Measurements from ENCODE around the gene ARL5C. TPM values are rescaled to one million over a fixed set of nuclear protein-coding genes. Genes with fewer than 3 reads are reported as not detected.
A peak's percentile ranks its signal among the peaks of the same experiment; 100 is the strongest.

The ARL5C gene
- polyA plus RNA-seq (ENCODE audit: insufficient read length in 4 of 4), result under 1 TPM in 3 of 4 donors, not detected in 1; 0.18 to 0.22 (median 0.19) TPM

GRCh38 chr17:39165841-39166349 is at the start of gene ARL5C:
Gene ARL5C (minus strand): TSS chr17:39166161. CDS start chr17:39165760, 401 bp downstream.
- no peak for DNase-seq (ENCODE audit: low read depth in 4 of 4, low spot score in 2 of 4)

DNA sequence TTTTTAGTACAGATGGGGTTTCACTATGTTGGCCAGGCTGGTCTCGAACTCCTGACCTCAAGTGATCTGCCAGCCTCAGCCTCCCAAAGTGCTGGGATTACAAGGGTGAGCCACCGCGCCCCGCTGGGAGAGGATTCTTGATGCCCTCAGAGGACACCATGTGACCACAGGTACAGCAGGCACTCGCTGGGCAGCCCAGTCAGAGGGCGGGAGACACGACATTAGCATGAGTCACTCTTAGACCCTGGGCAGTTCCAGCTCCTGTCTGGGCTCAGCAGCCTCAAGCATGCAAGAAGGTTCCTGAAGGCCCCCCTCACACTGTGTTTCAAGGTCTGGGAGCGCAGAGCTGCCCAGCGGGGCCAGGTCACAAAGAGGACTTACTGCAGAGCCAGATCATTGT is 47.9 kb upstream of the ARL5C start:
- no peak for DNase-seq (ENCODE audit: low read depth in 4 of 4, low spot score in 2 of 4)

GRCh38 chr17:39212841-39213480 is 47.0 kb upstream of the ARL5C start:
- no peak for DNase-seq (ENCODE audit: low read depth in 4 of 4, low spot score in 2 of 4)

GRCh38 chr17:39212195-39212810 is 46.3 kb upstream of the ARL5C start:
- DNase-seq (ENCODE audit: low read depth in 4 of 4, low spot score in 2 of 4), result no peak

DNA sequence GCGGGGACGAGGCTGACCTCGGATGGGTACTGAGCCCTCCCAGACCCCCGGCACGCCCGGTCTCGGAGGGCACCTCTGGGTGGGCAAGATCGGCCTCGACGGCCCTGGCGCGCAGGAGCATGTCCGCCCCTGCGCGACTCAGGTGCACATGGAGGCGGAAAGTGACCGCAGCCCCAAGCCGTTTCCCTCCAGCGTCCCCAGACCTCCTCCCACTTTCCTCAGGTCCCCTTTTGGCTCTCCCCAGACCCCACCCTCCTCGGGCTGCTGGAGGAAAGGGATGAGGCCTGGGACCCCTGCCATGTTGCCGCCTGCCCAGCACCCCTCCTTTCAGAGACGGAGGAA is 44.1 kb upstream of the ARL5C start:
- no peak for DNase-seq (ENCODE audit: low read depth in 4 of 4, low spot score in 2 of 4)

DNA sequence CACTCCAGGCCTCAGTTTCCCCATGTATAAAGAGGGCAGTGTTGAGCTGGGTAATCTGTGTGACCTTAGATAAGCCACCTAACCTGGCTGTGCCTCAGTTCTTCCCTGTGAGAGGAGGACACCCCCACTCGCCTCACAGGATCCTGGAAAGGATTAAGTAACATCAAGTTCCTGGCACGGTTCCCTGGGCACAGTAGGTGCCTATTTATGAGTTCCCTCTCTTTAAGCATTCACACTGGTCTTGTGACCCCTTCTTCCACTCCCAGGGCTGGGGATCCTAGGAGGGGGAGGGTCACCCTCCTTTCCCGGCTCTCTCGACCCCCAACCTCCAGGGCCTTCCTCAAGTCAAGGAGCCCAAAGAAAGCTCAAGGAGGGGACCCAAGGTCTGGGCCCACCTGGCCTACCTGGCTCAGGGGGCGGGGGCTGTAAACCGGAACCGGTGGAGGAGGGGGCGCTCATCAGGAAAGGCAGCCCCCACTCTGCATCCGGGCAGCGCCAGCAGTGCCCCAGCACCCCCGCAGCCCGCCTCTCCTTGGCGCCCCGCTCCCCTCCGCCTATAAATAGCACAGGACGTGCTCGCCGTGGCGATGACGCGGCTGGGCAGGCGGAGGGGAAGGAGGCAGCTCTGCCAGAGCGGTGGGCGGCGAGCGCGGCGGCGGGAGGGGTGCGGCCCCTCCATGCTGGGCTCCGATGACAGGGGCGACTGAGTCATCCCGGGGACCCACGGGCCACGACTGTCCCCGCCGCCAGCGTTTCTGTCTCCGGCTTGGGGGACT is 43.5 kb upstream of the ARL5C start:
- DNase-seq (ENCODE audit: low read depth in 4 of 4, low spot score in 2 of 4), result no peak

GRCh38 chr17:39208893-39209292 is 42.9 kb upstream of the ARL5C start:
- DNase-seq (ENCODE audit: low read depth in 4 of 4, low spot score in 2 of 4), result no peak

DNA sequence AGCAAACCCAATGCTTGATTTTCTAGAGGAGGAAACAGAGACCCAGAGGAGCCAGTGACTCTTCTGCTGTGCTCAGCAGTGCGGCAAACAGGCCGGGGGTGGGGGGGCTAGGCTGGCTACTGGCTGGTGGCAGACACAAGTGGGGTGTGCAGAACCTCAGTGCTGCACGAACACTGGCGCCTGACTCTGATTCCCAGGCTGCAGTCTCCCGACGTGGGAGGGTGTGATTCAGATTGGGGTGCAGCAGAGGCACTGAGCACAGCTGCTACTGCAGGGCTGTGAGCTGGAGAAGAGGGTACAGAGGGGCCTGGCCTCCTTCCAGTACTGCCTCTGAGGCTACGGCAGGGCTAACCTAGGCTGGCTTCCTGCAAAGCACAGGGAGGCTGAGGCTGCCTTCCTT is 42.2 kb upstream of the ARL5C start:
- no peak for DNase-seq (ENCODE audit: low read depth in 4 of 4, low spot score in 2 of 4)

DNA sequence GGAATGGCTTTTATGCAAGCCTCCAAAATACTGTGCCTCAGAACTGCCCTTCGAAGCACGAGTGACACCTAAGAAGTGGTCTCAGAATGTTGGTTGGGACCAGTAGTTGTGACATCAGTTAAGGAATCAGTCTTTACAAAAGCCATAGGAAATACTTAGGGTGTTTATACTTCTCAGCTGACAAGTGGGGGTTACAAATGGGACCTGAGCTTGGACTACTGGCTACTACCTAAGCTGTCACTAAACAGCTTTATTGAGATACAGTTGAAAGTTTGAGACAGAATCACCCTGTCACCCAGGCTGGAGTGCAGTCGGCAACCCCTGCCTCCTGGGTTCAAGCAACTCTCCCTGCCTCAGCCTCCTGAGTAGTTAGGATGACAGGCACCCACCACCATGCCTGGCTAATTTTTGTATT is 39.2 kb upstream of the ARL5C start:
- no peak for DNase-seq (ENCODE audit: low read depth in 4 of 4, low spot score in 2 of 4)

DNA sequence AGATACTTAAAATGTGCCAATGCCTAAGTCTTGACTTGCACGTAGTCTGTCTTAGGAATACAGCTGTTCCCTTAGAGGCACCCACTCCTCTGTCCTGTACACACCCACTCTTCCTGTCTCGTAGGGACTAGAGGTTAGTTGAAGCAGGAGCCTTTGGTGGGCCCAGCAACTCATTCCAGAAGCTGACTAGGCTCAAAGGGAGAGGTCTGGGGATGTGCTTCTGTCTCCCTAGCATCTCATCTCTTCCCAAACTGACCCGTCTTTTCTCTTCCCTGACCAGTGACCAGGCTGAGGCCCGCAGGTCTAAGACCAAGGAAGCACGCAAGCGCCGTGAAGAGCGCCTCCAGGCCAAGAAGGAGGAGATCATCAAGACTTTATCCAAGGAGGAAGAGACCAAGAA is 38.3 kb upstream of the ARL5C start:
- DNase-seq (ENCODE audit: low read depth in 4 of 4, low spot score in 2 of 4), result no peak

GRCh38 chr17:39200957-39201510 is 35.1 kb upstream of the ARL5C start:
- no peak for DNase-seq (ENCODE audit: low read depth in 4 of 4, low spot score in 2 of 4)

- peak in 2 of 4 donors; percentile 90 to 95 for DNase-seq (ENCODE audit: low read depth in 4 of 4, low spot score in 2 of 4)
These were observed 34.3 kb upstream of the ARL5C start, which contains the start of gene RPL19 for GRCh38 chr17:39200070-39200879. Gene RPL19 (plus strand): TSS chr17:39200283. CDS start chr17:39200345, 62 bp downstream.

- peak in 2 of 4 donors; percentile 89 to 93 for DNase-seq (ENCODE audit: low read depth in 4 of 4, low spot score in 2 of 4)
These were observed 33.8 kb upstream of the ARL5C start for GRCh38 chr17:39199820-39200069.

DNA sequence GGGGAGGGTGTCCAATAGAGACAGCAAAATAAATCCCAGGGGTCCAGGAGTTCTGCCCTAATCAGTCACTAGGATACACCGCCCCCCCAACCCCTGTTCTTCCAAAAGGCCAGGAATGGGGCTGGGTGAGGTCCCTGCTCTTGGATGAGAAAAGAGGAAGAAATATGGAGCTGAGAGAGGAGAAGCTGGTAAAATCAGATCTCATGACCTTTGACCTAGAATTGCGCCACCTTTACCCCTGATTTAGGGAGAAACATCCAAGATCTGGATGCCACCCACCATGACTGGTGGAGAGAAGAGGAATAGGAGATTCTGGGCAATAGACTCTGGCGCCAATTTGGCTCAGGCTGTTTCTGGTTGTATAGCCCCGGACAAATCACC is 32.2 kb upstream of the ARL5C start:
- no peak for DNase-seq (ENCODE audit: low read depth in 4 of 4, low spot score in 2 of 4)

- peak in 1 of 4 donors; percentile 65 for DNase-seq (ENCODE audit: low read depth in 4 of 4, low spot score in 2 of 4)
These were observed 31.6 kb upstream of the ARL5C start, which contains the start of gene CACNB1 for GRCh38 chr17:39197380-39198185. Gene CACNB1 (minus strand): TSS chr17:39197669. CDS start chr17:39197495, 174 bp downstream.

GRCh38 chr17:39196808-39197291 is 30.9 kb upstream of the ARL5C start:
- no peak for DNase-seq (ENCODE audit: low read depth in 4 of 4, low spot score in 2 of 4)

DNA sequence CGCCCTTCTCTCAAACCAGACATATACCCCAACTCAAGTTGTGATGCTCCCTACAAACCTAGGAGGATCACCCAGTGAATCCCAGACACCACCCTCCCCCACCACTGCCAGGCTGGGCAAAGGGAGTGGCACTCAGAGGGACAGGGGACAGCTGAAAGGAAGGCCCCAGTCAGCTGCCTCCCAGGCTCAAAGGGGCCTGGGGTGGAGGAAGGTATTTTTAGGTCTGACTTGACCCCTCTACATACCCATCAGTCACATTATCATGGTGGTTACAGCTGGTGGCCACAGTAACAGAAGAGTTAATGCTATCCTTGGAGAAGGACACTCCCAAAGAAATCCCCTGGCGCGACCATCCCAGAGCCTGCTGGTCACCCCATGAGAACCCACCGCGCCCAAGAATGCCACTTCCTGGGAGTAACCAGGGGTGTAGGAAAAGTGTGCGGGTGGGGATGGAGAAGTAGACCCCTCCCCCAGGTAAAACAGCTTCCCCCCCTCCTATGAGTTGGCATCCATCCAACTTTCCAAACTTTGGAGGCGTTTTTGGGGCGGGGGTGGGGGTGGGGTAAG is 30.4 kb upstream of the ARL5C start:
- DNase-seq (ENCODE audit: low read depth in 4 of 4, low spot score in 2 of 4), result no peak

DNA sequence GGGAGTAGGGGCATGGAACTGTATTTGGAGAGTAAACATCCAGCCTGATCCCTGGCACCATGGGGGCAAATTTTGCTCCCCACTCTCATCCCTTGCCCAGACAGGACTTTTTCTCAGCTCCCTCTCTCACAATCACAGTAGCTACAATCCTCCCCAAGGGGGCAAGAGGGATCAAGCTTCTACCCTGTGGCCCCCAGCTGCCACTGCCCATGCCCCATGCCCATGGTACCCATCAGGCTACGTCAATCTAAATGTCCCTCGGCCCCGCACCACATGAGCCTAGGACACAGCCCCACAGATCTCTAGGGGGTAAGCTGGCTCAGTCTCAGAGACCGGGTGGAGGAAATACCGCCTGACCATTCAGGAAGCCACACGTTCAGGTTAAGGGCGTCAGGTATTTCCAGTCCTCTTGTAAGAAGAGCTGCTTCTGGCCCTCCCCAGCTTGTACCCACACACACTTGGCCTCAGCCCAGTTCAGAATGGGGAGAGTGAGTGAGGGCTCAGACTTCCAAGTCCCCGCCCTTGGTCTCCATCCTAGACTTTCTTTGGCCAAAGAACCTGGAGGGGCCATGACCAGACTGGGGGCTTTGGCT is 29.7 kb upstream of the ARL5C start:
- DNase-seq (ENCODE audit: low read depth in 4 of 4, low spot score in 2 of 4), result no peak
